NCI-H1694 treated with DMSO at 0.1 percent for 48 hours (cell line): ENCODE data around the gene TMOD3.

Experiments
- DNase-seq: peaks from one replicate; lab custom pipeline; 2025; lab: John Stamatoyannopoulos, UW

The TMOD3 gene

GRCh38 chr15:51828621-51829375 is 655 bp upstream of the TMOD3 start:
- DNase-seq, result no peak

GRCh38 chr15:51830276-51830806 is 888 bp downstream of the TMOD3 start:
- DNase-seq, result no peak

- no peak for DNase-seq
Observed at GRCh38 chr15:51833772-51834171, 4.3 kb downstream of the TMOD3 start.

- no peak for DNase-seq
Observed at GRCh38 chr15:51837792-51838251, 8.4 kb downstream of the TMOD3 start.

GRCh38 chr15:51838270-51838669 is 8.8 kb downstream of the TMOD3 start:
- no peak for DNase-seq

GRCh38 chr15:51840692-51841091 is 11.2 kb downstream of the TMOD3 start:
- no peak for DNase-seq

GRCh38 chr15:51841406-51842040 is 12.1 kb downstream of the TMOD3 start:
- no peak for DNase-seq

GRCh38 chr15:51842265-51842664 is 12.8 kb downstream of the TMOD3 start:
- DNase-seq, result no peak

- no peak for DNase-seq
Observed at GRCh38 chr15:51842852-51843737, 13.6 kb downstream of the TMOD3 start.

- DNase-seq, result no peak
Observed at GRCh38 chr15:51844747-51845426, 15.4 kb downstream of the TMOD3 start.

GRCh38 chr15:51846066-51846462 is 16.6 kb downstream of the TMOD3 start:
- DNase-seq, result no peak

GRCh38 chr15:51846463-51847230 is 17.2 kb downstream of the TMOD3 start:
- DNase-seq, result no peak

- DNase-seq, result no peak
Observed at GRCh38 chr15:51848811-51849210, 19.4 kb downstream of the TMOD3 start.

GRCh38 chr15:51849860-51850259 is 20.4 kb downstream of the TMOD3 start:
- no peak for DNase-seq

- DNase-seq, result no peak
Observed at GRCh38 chr15:51853998-51854397, 24.5 kb downstream of the TMOD3 start.

- no peak for DNase-seq
Observed at GRCh38 chr15:51855612-51856011, 26.2 kb downstream of the TMOD3 start.

GRCh38 chr15:51856714-51857380 is 27.4 kb downstream of the TMOD3 start:
- DNase-seq, result no peak

GRCh38 chr15:51861557-51862359 is 32.3 kb downstream of the TMOD3 start:
- no peak for DNase-seq

GRCh38 chr15:51863131-51863530 is 33.7 kb downstream of the TMOD3 start:
- DNase-seq, result no peak
